ENCODE data around the gene INSYN1. TPM values are rescaled to one million over a fixed set of nuclear protein-coding genes. Genes with fewer than 3 reads are reported as not detected.
"Not testable (repeated sequence)": the region's sequence is repeated elsewhere in the genome, so short reads cannot be mapped to it uniquely, and the experiment has no call there.

Gene INSYN1
- total RNA-seq, 2 donors from 2014 or later = not detected

DNA sequence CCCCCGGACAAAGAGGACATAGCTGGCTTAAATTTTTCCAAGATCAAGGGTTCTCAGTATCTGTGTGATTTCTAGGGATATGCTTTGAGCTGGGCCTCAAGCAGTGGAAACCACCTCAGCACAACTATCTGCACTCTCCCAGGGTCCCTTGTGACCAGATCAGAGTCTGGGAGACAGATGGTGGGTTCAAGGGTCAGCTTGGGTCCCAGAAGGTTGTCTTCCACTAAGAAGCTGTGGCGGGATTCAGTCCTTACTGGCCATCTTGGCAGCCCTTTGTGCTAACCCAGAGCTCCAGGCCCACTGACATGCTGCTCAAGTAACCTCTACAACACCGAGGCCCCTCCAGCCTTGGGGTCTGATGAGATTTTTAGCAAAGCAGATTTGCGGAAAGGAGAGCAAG is 2.7 kb downstream of the INSYN1 start:
- Mint-ChIP-seq H3K36me3 (no peaks in the 10 kb centered on the region), H3K4me3 (no peak overlapping the region), H3K4me1 (ENCODE audit: low read depth in 2 of 2) (peaks cover 0 to 4% of the 10 kb centered on the region in 2 donors), H3K27ac (no peak overlapping the region), H3K27me3 (peaks cover 37 to 38% of the 10 kb centered on the region in 2 donors), H3K9me3 (no peaks in the 10 kb centered on the region)
- no peak for DNase-seq (ENCODE audit: low spot score)
- no peak for ATAC-seq

DNA sequence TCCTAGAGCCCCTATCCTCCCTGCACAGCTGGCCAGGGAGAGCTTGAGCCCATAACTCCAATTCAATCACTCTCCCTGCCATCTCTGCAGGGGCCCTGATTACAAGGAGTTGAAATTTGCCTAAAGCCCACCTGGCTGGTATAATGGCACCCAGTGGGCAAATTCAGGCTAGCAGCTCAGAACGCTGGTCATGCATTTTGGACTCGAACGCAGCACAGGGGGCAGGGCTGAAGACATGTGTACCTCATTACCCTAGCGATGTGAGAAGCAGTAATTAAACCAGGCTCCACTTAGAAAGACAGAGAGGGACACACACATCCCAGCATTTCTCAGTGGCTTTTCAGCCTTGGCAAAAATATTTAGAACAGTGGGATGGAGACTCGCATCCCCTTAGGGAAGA is 3.2 kb downstream of the INSYN1 start:
- Mint-ChIP-seq H3K27ac (no peak overlapping the region), H3K27me3 (peaks cover 35 to 38% of the 10 kb centered on the region in 2 donors), H3K36me3 (no peaks in the 10 kb centered on the region), H3K4me3 (no peak overlapping the region), H3K4me1 (ENCODE audit: low read depth in 2 of 2) (peaks cover 0 to 4% of the 10 kb centered on the region in 2 donors), H3K9me3 (no peaks in the 10 kb centered on the region)
- DNase-seq (ENCODE audit: low spot score) (no peak), ATAC-seq (no peak)

DNA sequence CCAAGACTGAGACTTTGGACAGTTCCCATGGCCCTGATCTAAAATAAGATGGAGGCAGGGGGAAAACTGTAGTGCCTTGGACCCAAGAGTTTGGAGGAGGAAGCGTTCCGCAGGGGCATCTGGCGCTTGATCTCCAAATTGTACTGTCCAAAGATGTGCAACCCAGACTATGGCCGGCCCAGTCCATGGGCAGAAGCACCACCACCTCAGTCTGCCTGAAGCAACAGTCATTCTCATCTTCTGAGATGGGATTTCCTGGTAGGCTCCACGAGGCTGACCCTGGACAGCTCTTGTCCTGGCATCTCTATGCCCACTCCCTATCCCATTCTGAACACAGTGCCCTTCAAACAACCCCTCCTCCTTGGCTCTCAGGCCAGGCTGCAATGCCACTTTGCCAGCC is 3.6 kb downstream of the INSYN1 start:
- Mint-ChIP-seq H3K27ac (no peak overlapping the region), H3K4me3 (no peak overlapping the region), H3K4me1 (ENCODE audit: low read depth in 2 of 2) (peaks cover 0 to 4% of the 10 kb centered on the region in 2 donors), H3K9me3 (no peaks in the 10 kb centered on the region), H3K27me3 (peaks cover 34% of the 10 kb centered on the region in 2 donors), H3K36me3 (no peaks in the 10 kb centered on the region)
- DNase-seq (ENCODE audit: low spot score) = no peak
- ATAC-seq = no peak

DNA sequence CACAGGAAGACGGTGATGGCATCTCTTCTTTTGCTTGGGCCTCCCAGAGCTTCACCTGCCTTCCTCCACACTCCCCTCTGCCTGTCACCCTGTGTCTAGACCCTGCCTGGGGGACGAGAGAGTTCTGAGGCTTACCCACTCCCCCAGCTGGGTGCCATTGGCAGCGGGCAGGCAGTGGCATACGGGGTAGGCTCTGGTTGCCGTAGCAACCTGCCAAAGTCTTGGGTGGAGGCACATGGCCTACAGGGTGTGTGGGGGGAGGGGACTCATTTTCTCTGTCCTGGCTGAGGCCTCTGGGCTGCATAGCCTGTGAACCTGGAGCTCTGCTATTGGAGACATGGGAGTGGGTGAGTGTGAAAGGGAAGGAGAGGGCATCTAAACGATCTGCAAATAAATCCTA is 4.4 kb downstream of the INSYN1 start:
- Mint-ChIP-seq H3K4me1 (ENCODE audit: low read depth in 2 of 2) (peaks cover 0 to 3% of the 10 kb centered on the region in 2 donors), H3K9me3 (no peaks in the 10 kb centered on the region), H3K36me3 (no peaks in the 10 kb centered on the region), H3K27me3 (peaks cover 26% of the 10 kb centered on the region in 2 donors), H3K27ac (no peak overlapping the region), H3K4me3 (no peak overlapping the region)
- ATAC-seq (no peak), DNase-seq (ENCODE audit: low spot score) (no peak)

DNA sequence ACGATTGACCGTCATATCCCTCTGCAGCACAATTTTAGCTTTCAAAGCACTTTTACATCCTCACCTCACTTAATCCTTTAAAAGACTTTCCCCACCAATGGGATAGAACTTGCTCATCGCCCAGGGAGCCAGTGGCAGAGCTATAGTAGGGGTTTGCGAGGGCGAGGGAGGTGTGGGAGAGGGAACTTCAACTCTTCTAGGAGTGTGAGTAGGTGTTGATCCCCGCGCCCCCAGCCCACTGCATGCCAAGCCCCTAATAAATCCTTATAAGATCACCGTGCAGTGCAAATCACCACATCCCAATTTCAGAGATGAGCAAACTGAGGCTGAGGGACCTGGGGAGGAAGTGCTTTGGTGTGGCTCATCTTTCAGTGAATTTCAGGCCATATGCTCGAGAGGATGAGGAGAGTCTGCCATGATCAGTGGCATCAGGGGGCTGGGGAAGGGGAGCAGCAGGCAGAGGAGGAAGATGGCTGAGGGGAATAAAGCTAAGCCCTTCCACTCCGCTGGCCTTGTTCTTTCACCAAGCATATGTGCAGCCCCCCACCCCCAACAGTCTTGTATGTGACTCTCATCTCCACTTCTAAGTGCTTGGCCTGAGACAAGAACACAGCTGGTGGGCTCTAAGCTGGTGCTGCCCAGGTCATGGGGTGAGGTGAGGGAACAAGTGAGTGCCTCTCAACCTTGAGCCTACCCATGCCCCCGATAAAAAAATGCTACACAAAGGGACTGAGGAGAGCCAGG is 5.1 kb downstream of the INSYN1 start:
- peaks cover 22% of the 10 kb centered on the region in 2 donors for H3K27me3 Mint-ChIP-seq
- ATAC-seq (no peak), DNase-seq (ENCODE audit: low spot score) (no peak)
- H3K4me1 Mint-ChIP-seq (ENCODE audit: low read depth in 2 of 2) = no peaks in the 10 kb centered on the region
- no peak overlapping the region for H3K4me3 Mint-ChIP-seq
- no peaks in the 10 kb centered on the region for H3K9me3 Mint-ChIP-seq
- no peaks in the 10 kb centered on the region for H3K36me3 Mint-ChIP-seq
- H3K27ac Mint-ChIP-seq = no peak overlapping the region

DNA sequence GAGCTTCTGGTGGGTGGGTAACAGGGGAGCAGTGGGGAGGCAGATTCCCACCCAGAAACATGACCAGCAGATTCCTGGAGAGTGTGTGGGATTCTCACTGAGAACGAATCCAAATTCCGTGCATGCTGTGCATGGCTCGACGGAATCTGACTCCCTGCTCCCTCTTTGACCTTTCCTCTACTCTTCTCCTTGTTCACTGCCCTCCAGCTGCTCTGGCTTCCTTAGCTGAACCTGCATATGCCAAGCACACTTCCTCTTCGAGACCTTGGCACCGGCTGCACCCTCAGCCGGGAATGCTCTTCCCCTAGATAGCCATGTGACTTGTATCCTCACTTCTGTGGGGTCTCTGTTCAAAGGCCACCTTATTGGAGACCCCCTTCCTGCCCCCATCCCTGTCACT is 6.3 kb downstream of the INSYN1 start:
- no peak overlapping the region for H3K4me3 Mint-ChIP-seq
- H3K9me3 Mint-ChIP-seq = no peaks in the 10 kb centered on the region
- H3K27ac Mint-ChIP-seq = no peak overlapping the region
- H3K36me3 Mint-ChIP-seq = no peaks in the 10 kb centered on the region
- ATAC-seq = no peak
- no peaks in the 10 kb centered on the region for H3K4me1 Mint-ChIP-seq (ENCODE audit: low read depth in 2 of 2)
- H3K27me3 Mint-ChIP-seq = peaks cover 22% of the 10 kb centered on the region in 2 donors
- DNase-seq (ENCODE audit: low spot score) = no peak

DNA sequence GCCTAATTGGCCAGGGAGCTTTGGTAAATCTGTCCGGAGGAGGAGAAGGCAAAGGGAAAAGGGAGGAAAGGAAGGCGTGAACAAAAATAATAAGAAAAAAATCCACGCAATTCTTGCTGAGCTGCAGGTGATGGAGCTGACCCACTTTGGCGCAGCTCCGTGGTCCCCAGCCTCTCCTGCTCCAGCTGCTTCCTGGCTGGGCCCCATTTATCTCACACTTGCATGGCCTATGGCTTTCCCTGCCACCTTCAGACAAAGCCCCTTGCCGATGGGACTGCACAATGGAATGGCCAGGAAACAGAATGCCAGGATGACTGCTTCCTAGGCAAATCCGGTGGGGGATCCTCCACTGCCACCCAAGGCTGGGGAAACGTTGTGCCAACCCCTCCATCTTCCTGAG is 6.9 kb downstream of the INSYN1 start:
- Mint-ChIP-seq H3K9me3 (no peaks in the 10 kb centered on the region), H3K27me3 (peaks cover 22% of the 10 kb centered on the region in 2 donors), H3K4me3 (no peak overlapping the region), H3K27ac (no peak overlapping the region), H3K36me3 (no peaks in the 10 kb centered on the region), H3K4me1 (ENCODE audit: low read depth in 2 of 2) (no peaks in the 10 kb centered on the region)
- no peak for ATAC-seq
- no peak for DNase-seq (ENCODE audit: low spot score)

DNA sequence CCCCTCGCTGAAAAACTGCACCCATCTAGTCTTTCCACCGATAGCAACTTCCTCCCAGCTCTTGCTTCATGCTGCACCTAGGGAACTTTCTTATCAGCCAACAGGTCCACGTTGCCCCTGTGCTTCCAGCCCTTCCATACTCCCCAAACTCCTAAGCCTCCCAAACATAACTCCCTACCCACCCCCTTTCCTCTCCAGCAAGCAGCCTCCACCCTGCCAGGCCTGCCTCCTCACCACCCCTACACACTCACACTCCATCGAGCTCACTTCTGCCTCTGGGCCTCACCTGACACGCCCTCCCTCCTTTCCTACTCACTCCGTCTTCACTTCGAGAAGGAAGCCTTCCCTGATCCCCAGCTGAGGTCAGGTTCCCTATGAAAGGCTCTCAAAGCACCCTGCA is 8.1 kb downstream of the INSYN1 start:
- Mint-ChIP-seq H3K27ac (no peak overlapping the region), H3K4me3 (no peak overlapping the region), H3K9me3 (no peaks in the 10 kb centered on the region), H3K36me3 (no peaks in the 10 kb centered on the region), H3K27me3 (peaks cover 20 to 22% of the 10 kb centered on the region in 2 donors), H3K4me1 (ENCODE audit: low read depth in 2 of 2) (no peaks in the 10 kb centered on the region)
- ATAC-seq = no peak
- DNase-seq (ENCODE audit: low spot score) = no peak

DNA sequence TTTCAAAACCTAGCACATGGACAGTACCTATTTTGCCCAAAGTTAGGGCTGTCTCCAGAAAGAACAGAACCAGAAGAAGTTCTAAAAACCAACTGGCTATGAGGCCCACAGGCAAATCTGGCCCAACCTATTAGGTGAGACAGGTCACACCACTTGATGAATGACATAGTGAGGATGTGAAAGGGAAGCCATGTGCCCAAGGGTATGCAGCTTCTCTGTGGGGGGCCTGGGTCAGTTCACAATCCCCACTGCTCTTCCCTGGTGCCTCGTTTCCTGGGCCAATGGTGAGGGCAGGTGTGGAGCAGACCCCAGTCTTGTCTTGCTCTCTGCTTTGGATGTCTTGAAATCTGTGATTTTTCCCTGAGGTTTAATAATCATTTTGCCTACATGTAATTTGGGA is 8.9 kb downstream of the INSYN1 start:
- Mint-ChIP-seq H3K27ac (no peak overlapping the region), H3K9me3 (no peaks in the 10 kb centered on the region), H3K4me3 (no peak overlapping the region), H3K4me1 (ENCODE audit: low read depth in 2 of 2) (no peaks in the 10 kb centered on the region), H3K36me3 (no peaks in the 10 kb centered on the region), H3K27me3 (peaks cover 16 to 22% of the 10 kb centered on the region in 2 donors)
- ATAC-seq (no peak), DNase-seq (ENCODE audit: low spot score) (no peak)

DNA sequence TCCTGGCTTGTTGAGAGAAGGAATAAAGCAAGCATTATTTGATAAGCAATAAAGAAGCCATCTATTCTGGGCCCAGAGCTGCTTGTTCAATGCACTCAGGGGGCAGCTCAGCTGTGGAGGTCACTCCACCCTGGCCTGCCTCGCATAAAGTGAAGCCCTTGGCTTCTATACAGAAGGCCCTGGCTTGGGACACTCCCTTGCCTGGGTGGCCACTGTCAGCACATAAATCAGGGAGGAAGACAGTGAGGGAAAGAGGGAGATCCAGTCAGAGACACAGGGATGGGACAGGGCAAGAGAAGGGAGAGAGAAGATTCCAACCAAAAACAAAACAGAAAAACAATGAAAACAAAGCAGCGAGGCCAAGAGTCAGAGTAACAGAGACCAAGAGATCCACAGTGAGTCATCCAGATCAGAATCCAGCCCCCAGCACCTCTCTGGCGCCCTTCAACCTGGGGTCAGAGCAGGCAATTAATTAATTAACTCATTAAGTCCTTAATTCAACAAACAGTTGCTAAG is 11.8 kb downstream of the INSYN1 start:
- H3K36me3 Mint-ChIP-seq = no peaks in the 10 kb centered on the region
- peaks cover 6 to 7% of the 10 kb centered on the region in 2 donors for H3K27me3 Mint-ChIP-seq
- no peaks in the 10 kb centered on the region for H3K9me3 Mint-ChIP-seq
- ATAC-seq = no peak
- no peak for DNase-seq (ENCODE audit: low spot score)
- no peak overlapping the region for H3K4me3 Mint-ChIP-seq
- no peak overlapping the region for H3K27ac Mint-ChIP-seq
- H3K4me1 Mint-ChIP-seq (ENCODE audit: low read depth in 2 of 2) = no peaks in the 10 kb centered on the region

DNA sequence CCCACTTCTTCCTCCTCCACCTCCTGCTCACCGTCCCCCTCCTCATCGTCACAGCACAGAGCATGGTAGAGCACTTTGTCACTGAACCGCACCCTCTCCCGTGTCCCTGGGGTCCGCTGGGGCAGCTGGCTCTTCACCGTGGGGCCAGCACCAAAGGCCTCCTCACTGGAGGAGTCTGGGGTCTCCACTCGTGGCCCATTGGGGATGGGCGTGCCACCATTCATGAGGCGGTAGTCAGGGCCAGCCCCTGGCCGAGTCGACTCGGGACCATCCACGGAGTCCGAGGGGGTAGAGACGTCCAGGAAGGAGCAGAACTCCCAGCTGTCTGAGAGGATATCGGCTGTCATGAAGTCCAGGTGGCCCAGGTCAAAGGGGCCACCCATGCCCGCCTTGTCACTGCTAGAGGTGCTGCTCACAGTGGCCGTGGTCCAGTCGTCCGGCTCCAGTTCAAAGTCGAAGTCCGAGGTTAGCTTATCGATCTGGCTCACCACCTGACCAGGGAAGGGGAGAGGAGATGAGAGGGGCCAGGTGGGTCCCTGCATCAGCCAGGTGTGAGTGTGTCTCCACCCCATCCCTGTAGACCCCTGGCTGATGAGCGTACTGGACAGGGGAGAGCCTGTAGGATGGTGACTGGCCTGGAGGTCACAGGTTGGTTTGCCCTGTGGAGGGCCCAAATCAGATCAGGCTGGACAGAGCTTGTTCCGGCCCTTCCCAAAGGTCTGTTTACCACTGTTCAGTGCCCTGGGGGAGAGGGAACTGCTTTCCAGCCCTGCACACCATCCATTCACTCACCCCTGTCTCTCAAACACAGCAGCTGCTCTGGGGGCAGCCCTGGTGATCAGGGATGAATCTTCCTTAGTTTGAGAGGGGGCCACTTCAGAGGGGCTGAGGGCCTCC is 12.8 kb downstream of the INSYN1 start:
- Mint-ChIP-seq H3K9me3 (no peaks in the 10 kb centered on the region), H3K4me3 (no peak overlapping the region), H3K4me1 (ENCODE audit: low read depth in 2 of 2) (no peaks in the 10 kb centered on the region), H3K36me3 (no peaks in the 10 kb centered on the region), H3K27ac (no peak overlapping the region), H3K27me3 (peaks cover 3 to 5% of the 10 kb centered on the region in 2 donors)
- no peak for ATAC-seq
- DNase-seq (ENCODE audit: low spot score) = no peak

DNA sequence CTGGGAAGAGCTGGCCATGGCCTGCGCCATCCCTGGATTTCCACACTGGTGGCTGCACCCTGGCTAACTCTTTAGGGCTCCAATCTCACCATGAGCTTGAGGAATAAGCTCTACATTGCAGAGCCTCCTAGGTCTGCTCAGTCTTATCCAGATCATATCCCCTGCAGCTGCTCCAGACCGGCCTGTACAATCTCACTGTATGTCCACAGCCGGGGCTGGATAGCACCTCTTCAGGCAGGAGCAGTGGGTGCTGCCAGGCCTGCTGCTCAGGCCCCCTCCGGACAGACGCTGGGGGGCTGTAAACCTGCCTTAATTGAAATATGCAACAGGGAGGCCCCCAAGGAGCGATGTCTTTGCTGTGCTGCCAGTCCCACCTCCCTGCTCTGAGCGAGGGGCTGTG is 15.6 kb downstream of the INSYN1 start:
- DNase-seq (ENCODE audit: low spot score) = no peak
- no peaks in the 10 kb centered on the region for H3K9me3 Mint-ChIP-seq
- peaks cover 3 to 5% of the 10 kb centered on the region in 2 donors for H3K27me3 Mint-ChIP-seq
- ATAC-seq = no peak
- H3K27ac Mint-ChIP-seq = no peak overlapping the region
- no peaks in the 10 kb centered on the region for H3K4me1 Mint-ChIP-seq (ENCODE audit: low read depth in 2 of 2)
- H3K4me3 Mint-ChIP-seq = no peak overlapping the region
- H3K36me3 Mint-ChIP-seq = no peaks in the 10 kb centered on the region

DNA sequence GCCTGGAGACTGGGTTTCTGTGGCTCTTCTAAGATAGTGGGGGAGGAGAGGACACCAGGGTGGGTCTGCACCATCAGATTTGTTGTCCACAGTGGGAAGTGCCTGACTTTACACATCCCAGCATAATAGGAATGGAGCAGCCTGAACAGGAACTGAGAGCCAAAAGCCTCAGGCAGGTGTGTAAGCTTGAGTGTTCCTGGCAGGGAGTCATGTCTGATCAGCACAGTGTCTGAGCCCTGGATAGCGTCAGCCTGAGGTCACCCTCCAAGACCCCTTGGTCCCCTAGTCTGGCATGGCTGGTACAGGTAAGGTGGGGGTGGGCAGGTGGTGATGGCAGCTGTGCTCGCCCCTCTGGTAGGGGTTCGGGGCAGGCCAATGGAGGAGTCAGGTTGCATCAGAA is 20.2 kb downstream of the INSYN1 start:
- Mint-ChIP-seq H3K27ac (no peak overlapping the region), H3K36me3 (no peaks in the 10 kb centered on the region), H3K27me3 (peaks cover 0 to 5% of the 10 kb centered on the region in 2 donors), H3K4me1 (ENCODE audit: low read depth in 2 of 2) (no peaks in the 10 kb centered on the region), H3K4me3 (no peak overlapping the region), H3K9me3 (no peaks in the 10 kb centered on the region)
- ATAC-seq (no peak), DNase-seq (ENCODE audit: low spot score) (no peak)

DNA sequence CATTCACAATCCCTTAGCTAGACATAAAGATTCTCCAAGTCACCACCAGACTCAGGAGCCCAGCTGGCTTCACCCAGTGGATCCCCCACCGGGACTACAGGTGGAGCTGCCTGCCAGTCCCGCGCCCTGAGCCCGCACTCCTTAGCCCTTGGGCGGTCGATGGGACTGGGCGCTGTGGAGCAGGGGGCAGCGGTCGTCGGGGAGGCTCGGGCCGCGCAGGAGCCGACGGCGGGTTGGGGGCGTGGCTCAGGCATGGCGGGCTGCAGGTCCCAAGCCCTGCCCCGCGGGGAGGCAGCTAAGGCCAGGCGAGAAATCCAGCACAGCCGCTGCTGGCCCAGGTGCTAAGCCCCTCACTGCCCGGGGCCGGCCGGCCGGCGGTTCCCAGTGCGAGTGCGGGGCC is 21.1 kb downstream of the INSYN1 start:
- H3K27ac Mint-ChIP-seq, ATAC-seq: not testable (repeated sequence)

More for the DNA sequence above, 21.1 kb downstream of the INSYN1 start:
- not testable (repeated sequence) for DNase-seq (ENCODE audit: low spot score); H3K9me3 Mint-ChIP-seq; H3K4me1 Mint-ChIP-seq (ENCODE audit: low read depth in 2 of 2); H3K36me3 Mint-ChIP-seq; H3K4me3 Mint-ChIP-seq; H3K27me3 Mint-ChIP-seq

Measured in natural killer cell treated with Interleukin-12 subunit alpha and Interleukin-12 subunit beta and Interleukin-15 and Interleukin-18, amount 100 ng/mL, for 72 hours (primary cell).